H9 (cell line): ENCODE data around the gene PRSS2. TPM values are rescaled to one million over a fixed set of nuclear protein-coding genes. Genes with fewer than 3 reads are reported as not detected.

Experiments used
- DNase-seq: peaks from one replicate; pipeline ENCODE4 v3.0.0-alpha.2; 2017
- H2AFZ ChIP-seq: one replicate; pipeline ENCODE4 v1.6.1; 2013; ENCODE audit warnings: mild to moderate bottlenecking, low read length, control low read depth, moderate library complexity
- H2AK5ac ChIP-seq: 2 replicates; pipeline ENCODE4 v1.6.1; 2013; ENCODE audit warnings: low read length, control low read depth, mixed read lengths; ENCODE audit not compliant: insufficient read length
- H2BK120ac ChIP-seq: one replicate; pipeline ENCODE4 v1.6.1; 2013; ENCODE audit warnings: low read depth, mild to moderate bottlenecking, low read length, control low read depth, inconsistent platforms; ENCODE audit not compliant: poor library complexity, severe bottlenecking
- H2BK12ac ChIP-seq: 2 replicates; pipeline ENCODE4 v1.6.1; 2013; ENCODE audit warnings: low read length, control low read depth, mixed read lengths, low read depth; ENCODE audit not compliant: insufficient read length
- H2BK15ac ChIP-seq: 2 replicates; pipeline ENCODE4 v1.6.1; 2013; ENCODE audit warnings: low read depth, low read length, control low read depth
- H2BK20ac ChIP-seq: one replicate; pipeline ENCODE4 v1.6.1; 2013; ENCODE audit warnings: low read depth, mild to moderate bottlenecking, low read length, control low read depth, inconsistent platforms; ENCODE audit not compliant: poor library complexity, severe bottlenecking
- H2BK5ac ChIP-seq: 2 replicates; pipeline ENCODE4 v1.6.1; 2013; ENCODE audit warnings: low read length, control low read depth, mixed read lengths; ENCODE audit not compliant: insufficient read length
- H3K14ac ChIP-seq: 2 replicates; pipeline ENCODE4 v1.6.1; 2013; ENCODE audit warnings: low read length, control low read depth; ENCODE audit not compliant: insufficient read depth
- H3K18ac ChIP-seq: 2 replicates; pipeline ENCODE4 v1.6.1; 2013; ENCODE audit warnings: low read depth, mild to moderate bottlenecking, mixed read lengths, low read length, control low read depth; ENCODE audit not compliant: insufficient read length
- H3K23ac ChIP-seq: 2 replicates; pipeline ENCODE4 v1.6.1; 2013; ENCODE audit warnings: low read length, control low read depth, mixed read lengths, low read depth; ENCODE audit not compliant: insufficient read length
- H3K23me2 ChIP-seq: 2 replicates; pipeline ENCODE4 v1.6.1; 2013; ENCODE audit warnings: low read depth, mild to moderate bottlenecking, mixed read lengths, low read length, control low read depth; ENCODE audit not compliant: insufficient read length, poor library complexity, severe bottlenecking
- H3K27ac ChIP-seq: 2 replicates; pipeline ENCODE4 v1.5.1; 2013; ENCODE audit warnings: low read length, control low read depth, mixed read lengths, low read depth; ENCODE audit not compliant: insufficient read length
- H3K27me3 ChIP-seq: 2 replicates; pipeline ENCODE4 v1.6.1; 2013; ENCODE audit warnings: low read length, control low read depth, inconsistent platforms; ENCODE audit not compliant: insufficient read depth
- H3K4ac ChIP-seq: 2 replicates; pipeline ENCODE4 v1.6.1; 2013; ENCODE audit warnings: low read depth, mild to moderate bottlenecking, control low read depth, inconsistent platforms, low read length, moderate library complexity
- H3K4me1 ChIP-seq: 2 replicates; pipeline ENCODE4 v1.6.1; 2013; ENCODE audit warnings: low read length, control low read depth, inconsistent platforms; ENCODE audit not compliant: insufficient read depth
- H3K4me2 ChIP-seq: 2 replicates; pipeline ENCODE4 v1.6.1; 2013; ENCODE audit warnings: low read length, control low read depth, mixed read lengths; ENCODE audit not compliant: insufficient read length, insufficient read depth
- H3K56ac ChIP-seq: 2 replicates; pipeline ENCODE4 v1.6.1; 2013; ENCODE audit warnings: low read depth, mild to moderate bottlenecking, mixed read lengths, low read length, control low read depth; ENCODE audit not compliant: insufficient read length
- H3K79me1 ChIP-seq: 2 replicates; pipeline ENCODE4 v1.6.1; 2013; ENCODE audit warnings: low read depth, mild to moderate bottlenecking, moderate library complexity, low read length, control low read depth, inconsistent platforms; ENCODE audit not compliant: insufficient read depth, poor library complexity, severe bottlenecking
- H3K79me2 ChIP-seq: 2 replicates; pipeline ENCODE4 v1.6.1; 2013; ENCODE audit warnings: low read length, control low read depth, inconsistent platforms; ENCODE audit not compliant: insufficient read depth
- H3K9ac ChIP-seq: 2 replicates; pipeline ENCODE4 v1.6.1; 2013; ENCODE audit warnings: low read length, control low read depth, mixed read lengths; ENCODE audit not compliant: insufficient read length; ENCODE audit errors: extremely low read depth
- H3K9me3 ChIP-seq: one replicate; pipeline ENCODE4 v1.6.1; 2013; ENCODE audit warnings: low read depth, low read length, inconsistent platforms; ENCODE audit not compliant: control insufficient read depth
- H3T11ph ChIP-seq: one replicate; pipeline ENCODE4 v1.6.1; 2013; ENCODE audit warnings: mild to moderate bottlenecking, low read length, control low read depth, inconsistent platforms
- H4K20me1 ChIP-seq: one replicate; pipeline ENCODE4 v1.6.1; 2013; ENCODE audit not compliant: control insufficient read depth, insufficient read length, insufficient read depth
- H4K5ac ChIP-seq: 2 replicates; pipeline ENCODE4 v1.6.1; 2013; ENCODE audit warnings: low read depth, mild to moderate bottlenecking, mixed read lengths, low read length, control low read depth; ENCODE audit not compliant: insufficient read length
- H4K8ac ChIP-seq: replicated peaks from 2 replicates; pipeline ENCODE4 v1.6.1; 2013; ENCODE audit warnings: low read length, control low read depth, mixed read lengths, low read depth; ENCODE audit not compliant: insufficient read length
- H4K91ac ChIP-seq: 2 replicates; pipeline ENCODE4 v1.6.1; 2013; ENCODE audit warnings: low read depth, mild to moderate bottlenecking, moderate library complexity, mixed read lengths, low read length, control low read depth; ENCODE audit not compliant: insufficient read length
- H3K27ac Mint-ChIP-seq, 3 experiments: 2 replicates in 2 of 3; 3 replicates in 1 of 3; pipeline ENCODE4 v1.8.0; 2020 to 2021; ENCODE audit warnings: mixed read lengths in 3 of 3, mild to moderate bottlenecking in 1 of 3, moderate library complexity in 1 of 3
- H3K27me3 Mint-ChIP-seq: 2 replicates; pipeline ENCODE4 v1.8.0; 2021; ENCODE audit warnings: low read depth, mild to moderate bottlenecking, moderate library complexity, mixed read lengths
- H3K36me3 Mint-ChIP-seq, 3 experiments: 2 replicates in 2 of 3; 3 replicates in 1 of 3; pipeline ENCODE4 v1.8.0; 2020 to 2021; ENCODE audit warnings: low read depth in 3 of 3, mixed read lengths in 3 of 3; ENCODE audit not compliant: insufficient read depth in 1 of 3
- H3K4me1 Mint-ChIP-seq, 2 experiments: 2 replicates each; pipeline ENCODE4 v1.8.0; 2020; ENCODE audit warnings: mixed read lengths in 2 of 2
- H3K4me3 Mint-ChIP-seq, 2 experiments: 2 replicates in 1 of 2; 3 replicates in 1 of 2; pipeline ENCODE4 v1.8.0; 2020 to 2021; ENCODE audit warnings: mild to moderate bottlenecking in 2 of 2, mixed read lengths in 2 of 2, moderate library complexity in 1 of 2
- H3K9me3 Mint-ChIP-seq, 2 experiments: 2 replicates in 1 of 2; 3 replicates in 1 of 2; pipeline ENCODE4 v1.8.0; 2020; ENCODE audit warnings: mild to moderate bottlenecking in 2 of 2, mixed read lengths in 2 of 2, moderate library complexity in 1 of 2
- WGBS: extraction: QIAGEN DNeasy Blood & Tissue Kit; methylation state at CpG from one replicate; pipeline ENCODE4 v1.1.7; 2013; ENCODE audit warnings: missing lambda C conversion rate, low lambda C conversion rate, mixed read lengths; ENCODE audit not compliant: insufficient read length; ENCODE audit errors: extremely low coverage; 5-methylcytosine and 5-hydroxymethylcytosine counted together
- total RNA-seq: library from RNA; stranded (reverse); gene quantifications from 2 replicates; pipeline ENCODE4 v1.2.1, GENCODE V29; 2021
- TF ChIP-seq, protein P1 (sequence below): fragments of 200-600 bp; sonication (generic); conservative IDR thresholded peaks from 3 replicates; pipeline ENCODE4 v1.8.0; 2021; ENCODE audit warnings: antibody characterized with exemption, mild to moderate bottlenecking

The PRSS2 gene
- total RNA-seq, 1 experiment from 2014 or later: not detected

DNA sequence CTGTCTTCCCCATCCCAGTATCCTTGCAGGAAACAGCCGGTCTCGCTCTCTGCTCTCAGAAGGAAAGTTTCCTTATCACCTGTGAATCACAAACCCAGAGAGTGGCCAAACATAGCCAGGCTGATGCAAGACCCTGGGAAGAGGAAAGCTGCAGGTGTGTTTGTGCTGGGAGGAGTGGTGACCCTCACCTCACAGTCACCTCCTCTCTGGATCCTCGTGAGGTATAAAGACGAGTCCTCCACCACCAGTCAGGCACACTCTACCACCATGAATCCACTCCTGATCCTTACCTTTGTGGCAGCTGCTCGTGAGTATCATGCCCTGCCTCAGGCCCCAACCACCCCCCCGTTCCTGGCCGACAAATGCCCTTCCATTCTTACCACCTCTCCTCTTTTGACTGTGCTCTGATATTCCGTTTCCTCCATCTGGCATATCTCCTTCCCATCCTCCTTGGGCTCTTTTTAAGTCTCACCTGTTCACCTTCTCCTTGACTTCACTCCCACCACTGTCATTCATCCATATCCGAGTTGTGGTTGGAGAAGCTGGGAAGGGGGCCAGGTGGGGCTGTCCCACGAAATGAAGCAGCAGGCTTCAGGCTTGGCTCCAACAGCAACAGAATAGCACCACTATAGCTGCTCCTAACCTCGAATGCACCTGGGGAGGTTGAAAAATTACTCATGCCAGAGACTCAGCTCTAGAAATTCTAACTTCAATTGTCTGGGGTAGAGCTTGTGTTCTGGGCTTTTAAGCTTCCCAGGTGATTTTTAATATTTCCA lies 21.4 kb upstream of the PRSS2 start, which contains the start of gene PRSS1:
TSS of gene PRSS1 (plus strand) at position 255 of the 776 bp plus-strand sequence. CDS start at position 268, 13 bp downstream.
- no peak within 1 kb of the TSS for H2BK20ac ChIP-seq
- no peaks in the 10 kb centered on the region for H3K27me3 ChIP-seq
- Mint-ChIP-seq H3K36me3 (no peaks in the 10 kb centered on the region; a peak in 1 of 7 replicates), H3K4me1 (peaks cover 0 to 6% of the 10 kb centered on the region in 2 experiments; a peak in 1 of 4 replicates), H3K27me3 (peaks cover 8% of the 10 kb centered on the region), H3K9me3 (peaks cover 0 to 3% of the 10 kb centered on the region in 2 experiments; a peak in 2 of 5 replicates), H3K4me3 (no peak within 1 kb of the TSS), H3K27ac (no peak within 1 kb of the TSS; a peak in 1 of 7 replicates)
- H3K9ac ChIP-seq: no peak within 1 kb of the TSS
- H3K14ac ChIP-seq: no peak within 1 kb of the TSS
- no peak within 1 kb of the TSS for H4K8ac ChIP-seq
- H2AFZ ChIP-seq: no peak within 1 kb of the TSS
- no peak within 1 kb of the TSS for H2BK120ac ChIP-seq
- no peaks in the 10 kb centered on the region for H3K79me1 ChIP-seq
- no peak within 1 kb of the TSS for H3K23ac ChIP-seq
- no peaks in the 10 kb centered on the region for H3K79me2 ChIP-seq
- H2BK15ac ChIP-seq: no peak within 1 kb of the TSS
- H3K56ac ChIP-seq: no peak within 1 kb of the TSS
- no peak within 1 kb of the TSS for H3T11ph ChIP-seq
- TF ChIP-seq, protein P1, sequence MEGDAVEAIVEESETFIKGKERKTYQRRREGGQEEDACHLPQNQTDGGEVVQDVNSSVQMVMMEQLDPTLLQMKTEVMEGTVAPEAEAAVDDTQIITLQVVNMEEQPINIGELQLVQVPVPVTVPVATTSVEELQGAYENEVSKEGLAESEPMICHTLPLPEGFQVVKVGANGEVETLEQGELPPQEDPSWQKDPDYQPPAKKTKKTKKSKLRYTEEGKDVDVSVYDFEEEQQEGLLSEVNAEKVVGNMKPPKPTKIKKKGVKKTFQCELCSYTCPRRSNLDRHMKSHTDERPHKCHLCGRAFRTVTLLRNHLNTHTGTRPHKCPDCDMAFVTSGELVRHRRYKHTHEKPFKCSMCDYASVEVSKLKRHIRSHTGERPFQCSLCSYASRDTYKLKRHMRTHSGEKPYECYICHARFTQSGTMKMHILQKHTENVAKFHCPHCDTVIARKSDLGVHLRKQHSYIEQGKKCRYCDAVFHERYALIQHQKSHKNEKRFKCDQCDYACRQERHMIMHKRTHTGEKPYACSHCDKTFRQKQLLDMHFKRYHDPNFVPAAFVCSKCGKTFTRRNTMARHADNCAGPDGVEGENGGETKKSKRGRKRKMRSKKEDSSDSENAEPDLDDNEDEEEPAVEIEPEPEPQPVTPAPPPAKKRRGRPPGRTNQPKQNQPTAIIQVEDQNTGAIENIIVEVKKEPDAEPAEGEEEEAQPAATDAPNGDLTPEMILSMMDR: no peak
- DNase-seq: no peak
- H3K18ac ChIP-seq: no peak within 1 kb of the TSS
- H3K27ac ChIP-seq: no peak within 1 kb of the TSS
- H4K91ac ChIP-seq: no peak within 1 kb of the TSS
- no peak within 1 kb of the TSS for H3K4ac ChIP-seq
- H3K9me3 ChIP-seq: no peaks in the 10 kb centered on the region
- no peak within 1 kb of the TSS for H2BK5ac ChIP-seq
- H3K4me2 ChIP-seq: no peak within 1 kb of the TSS
- H4K20me1 ChIP-seq: no peaks in the 10 kb centered on the region
- no peak within 1 kb of the TSS for H2BK12ac ChIP-seq
- no CpG with 5 or more reads among the region's 11 CpGs for WGBS
- H3K23me2 ChIP-seq: no peaks in the 10 kb centered on the region
- H3K4me1 ChIP-seq: no peaks in the 10 kb centered on the region; the same call in 1 of the 2 replicates
- H2AK5ac ChIP-seq: no peak within 1 kb of the TSS
- H4K5ac ChIP-seq: no peak within 1 kb of the TSS
